Measurements from ENCODE around the gene EGFR. TPM values are rescaled to one million over a fixed set of nuclear protein-coding genes. Genes with fewer than 3 reads are reported as not detected.

The EGFR gene
- total RNA-seq, 1 donor from 2014 or later: not detected

- H3K4me1 Mint-ChIP-seq: no peaks in the 10 kb centered on the region
- no peak for DNase-seq
- no peaks in the 10 kb centered on the region for H3K9me3 Mint-ChIP-seq
- no peak overlapping the region for H3K4me3 Mint-ChIP-seq
- intact Hi-C loops (cut with micrococcal nuclease): no loop called here
- peaks cover 32% of the 10 kb centered on the region for H3K27me3 Mint-ChIP-seq
- no peak overlapping the region for H3K27ac Mint-ChIP-seq
- no peaks in the 10 kb centered on the region for H3K36me3 Mint-ChIP-seq (ENCODE audit: low read depth)
Measured at GRCh38 chr7:55095672-55096071, 76.9 kb downstream of the EGFR start.

DNA sequence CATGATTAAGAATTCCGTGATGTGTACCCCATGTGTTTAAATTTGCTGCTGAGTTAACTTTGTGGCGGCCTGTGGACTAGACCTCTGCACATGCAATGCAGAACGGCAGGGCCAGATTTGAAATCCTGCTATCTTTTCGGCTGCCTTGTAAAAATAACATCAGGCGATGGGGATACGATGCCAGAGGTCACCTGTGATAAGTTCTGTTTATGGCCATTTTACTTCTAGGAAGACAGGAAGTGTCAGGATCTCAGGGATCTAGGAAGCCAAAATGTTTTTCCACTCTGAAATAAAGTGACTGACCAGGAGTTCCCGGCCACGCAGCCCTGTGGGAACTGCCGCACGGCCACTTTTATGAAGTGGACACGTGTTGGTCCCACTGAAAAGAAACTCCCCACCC lies 77.5 kb downstream of the EGFR start:
- H3K27ac Mint-ChIP-seq: no peak overlapping the region
- intact Hi-C loops (cut with micrococcal nuclease): no loop called here
- H3K36me3 Mint-ChIP-seq (ENCODE audit: low read depth): no peaks in the 10 kb centered on the region
- no peak for DNase-seq
- H3K9me3 Mint-ChIP-seq: no peaks in the 10 kb centered on the region
- H3K4me3 Mint-ChIP-seq: no peak overlapping the region
- H3K27me3 Mint-ChIP-seq: peaks cover 30% of the 10 kb centered on the region
- no peaks in the 10 kb centered on the region for H3K4me1 Mint-ChIP-seq

GRCh38 chr7:55097100-55097499 lies 78.3 kb downstream of the EGFR start:
- no peaks in the 10 kb centered on the region for H3K4me1 Mint-ChIP-seq

GRCh38 chr7:55099066-55099820 lies 80.4 kb downstream of the EGFR start:
- no peaks in the 10 kb centered on the region for H3K4me1 Mint-ChIP-seq
- H3K27ac Mint-ChIP-seq: no peak overlapping the region
- H3K4me3 Mint-ChIP-seq: no peak overlapping the region
- intact Hi-C loops (cut with micrococcal nuclease): no loop called here
- DNase-seq: no peak
- no peaks in the 10 kb centered on the region for H3K9me3 Mint-ChIP-seq
- peaks cover 28% of the 10 kb centered on the region for H3K27me3 Mint-ChIP-seq
- H3K36me3 Mint-ChIP-seq (ENCODE audit: low read depth): no peaks in the 10 kb centered on the region

More at GRCh38 chr7:55097100-55097499, 78.3 kb downstream of the EGFR start:
- H3K36me3 Mint-ChIP-seq (ENCODE audit: low read depth): no peaks in the 10 kb centered on the region
- no peak overlapping the region for H3K27ac Mint-ChIP-seq
- intact Hi-C loops (cut with micrococcal nuclease): no loop called here
- no peak overlapping the region for H3K4me3 Mint-ChIP-seq
- no peak for DNase-seq
- H3K27me3 Mint-ChIP-seq: peaks cover 29% of the 10 kb centered on the region
- no peaks in the 10 kb centered on the region for H3K9me3 Mint-ChIP-seq

- peaks cover under 1% of the 10 kb centered on the region for H3K4me1 Mint-ChIP-seq
- peaks cover 34% of the 10 kb centered on the region for H3K27me3 Mint-ChIP-seq
- no peaks in the 10 kb centered on the region for H3K36me3 Mint-ChIP-seq (ENCODE audit: low read depth)
- no peaks in the 10 kb centered on the region for H3K9me3 Mint-ChIP-seq
- no peak overlapping the region for H3K4me3 Mint-ChIP-seq
- H3K27ac Mint-ChIP-seq: no peak overlapping the region
- no peak for DNase-seq
- intact Hi-C loops (cut with micrococcal nuclease): no loop called here
Measured at GRCh38 chr7:55099821-55100543, 81.2 kb downstream of the EGFR start.

DNA sequence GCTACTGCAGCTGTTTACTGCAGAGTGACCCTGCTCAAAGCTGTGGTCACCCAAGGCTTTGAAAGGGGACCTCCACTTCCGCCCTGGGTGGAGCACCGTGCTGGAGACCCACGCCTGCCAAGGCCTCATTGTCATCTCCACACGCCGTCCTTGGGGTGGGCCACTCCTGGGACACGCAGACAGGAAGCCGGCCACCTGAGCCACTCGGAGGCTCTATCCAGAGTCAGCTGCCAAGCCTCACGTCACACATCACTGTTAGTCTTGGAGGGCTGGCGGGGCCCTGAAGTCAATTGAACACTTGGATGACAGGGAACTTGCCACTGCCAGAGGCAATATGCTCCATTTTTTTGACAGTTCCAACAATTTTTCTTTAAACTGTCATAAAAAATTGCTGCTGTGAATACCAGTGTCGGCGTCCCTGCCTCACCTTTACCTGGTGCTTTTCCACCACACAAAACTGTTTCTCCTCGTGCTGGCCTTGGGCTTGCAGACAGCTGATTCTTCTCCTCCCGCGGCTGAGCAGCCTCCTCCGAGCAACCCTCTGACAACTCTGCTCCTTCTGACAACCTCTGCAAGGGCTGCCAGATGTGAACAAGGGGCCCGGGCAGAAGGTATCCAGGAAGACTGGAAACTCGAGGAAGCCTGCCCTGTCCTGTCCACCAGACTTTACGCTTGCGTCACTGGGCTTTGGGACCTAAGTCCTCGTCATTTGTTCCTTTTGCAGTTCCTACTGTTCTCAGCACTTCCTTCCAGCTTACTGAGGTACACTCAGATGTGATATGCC lies 81.9 kb downstream of the EGFR start:
- no peak for DNase-seq
- Mint-ChIP-seq H3K27me3 (peaks cover 33% of the 10 kb centered on the region), H3K4me3 (no peak overlapping the region), H3K4me1 (peaks cover 3% of the 10 kb centered on the region), H3K27ac (no peak overlapping the region), H3K9me3 (no peaks in the 10 kb centered on the region), H3K36me3 (ENCODE audit: low read depth) (no peaks in the 10 kb centered on the region)
- intact Hi-C loops (cut with micrococcal nuclease): no loop called here

GRCh38 chr7:55101359-55101758 lies 82.5 kb downstream of the EGFR start:
- intact Hi-C loops (cut with micrococcal nuclease): no loop called here
- Mint-ChIP-seq H3K27me3 (peaks cover 34% of the 10 kb centered on the region), H3K9me3 (no peaks in the 10 kb centered on the region), H3K36me3 (ENCODE audit: low read depth) (no peaks in the 10 kb centered on the region), H3K27ac (no peak overlapping the region), H3K4me3 (no peak overlapping the region), H3K4me1 (peaks cover 3% of the 10 kb centered on the region)
- no peak for DNase-seq

DNA sequence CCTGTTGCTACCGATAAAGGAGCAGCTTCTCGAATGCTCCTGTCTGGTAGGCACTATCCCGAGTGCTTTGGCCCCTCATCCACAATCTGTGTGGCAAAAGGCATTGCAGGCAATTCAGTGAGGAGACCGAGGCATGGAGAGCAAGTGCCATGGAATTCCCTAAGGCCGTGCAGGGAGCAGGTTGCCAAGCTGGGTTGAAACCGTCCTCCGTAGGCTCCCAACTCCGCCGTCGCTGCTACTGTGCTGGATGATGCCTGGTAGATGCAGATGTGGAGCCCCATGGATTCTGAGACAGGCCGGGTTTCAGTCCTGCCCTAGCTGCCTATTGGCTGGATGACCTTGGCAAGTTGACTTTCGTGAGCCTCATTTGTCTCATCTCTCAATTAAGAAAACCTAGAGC lies 85.3 kb downstream of the EGFR start:
- Mint-ChIP-seq H3K9me3 (no peaks in the 10 kb centered on the region), H3K4me3 (no peak overlapping the region)

DNA sequence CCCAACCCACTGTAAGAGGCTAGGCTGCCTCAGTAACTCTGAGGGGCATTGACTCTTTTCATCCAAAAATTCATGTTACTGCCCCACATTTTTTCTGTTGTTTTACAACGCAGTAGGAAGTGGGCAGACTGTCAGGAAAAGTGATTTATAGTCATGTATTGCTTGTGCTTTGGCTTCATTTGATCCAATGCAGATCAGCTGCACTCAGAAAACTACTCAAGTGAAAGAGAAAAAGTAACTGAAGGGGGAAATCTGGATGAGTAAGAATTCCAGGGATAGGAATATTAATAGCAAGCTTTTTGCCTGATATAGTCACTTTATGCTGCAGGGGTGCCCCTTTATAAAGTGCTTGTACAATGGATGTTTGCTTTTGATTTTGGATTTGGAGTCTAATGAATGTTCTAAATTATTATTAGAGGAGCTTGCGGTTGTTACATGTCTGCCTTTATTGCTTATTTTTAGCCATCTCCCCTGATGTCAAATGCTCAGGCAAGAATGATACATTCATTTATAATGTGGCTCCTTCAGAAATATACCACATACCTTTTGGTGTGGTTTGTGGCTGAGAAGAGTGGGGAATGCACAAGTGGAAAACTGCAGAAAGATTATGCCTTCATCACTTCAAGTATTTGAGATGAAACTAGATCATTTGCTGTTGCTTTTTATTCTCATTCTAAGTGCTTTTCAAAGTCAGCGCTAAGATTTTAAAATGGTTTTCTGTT lies 86.1 kb downstream of the EGFR start:
- Mint-ChIP-seq H3K27me3 (peaks cover 43% of the 10 kb centered on the region), H3K4me3 (no peak overlapping the region), H3K36me3 (ENCODE audit: low read depth) (no peaks in the 10 kb centered on the region), H3K4me1 (peaks cover 3% of the 10 kb centered on the region), H3K9me3 (no peaks in the 10 kb centered on the region), H3K27ac (no peak overlapping the region)
- no peak for DNase-seq
- intact Hi-C loops (cut with micrococcal nuclease): no loop called here

More for the DNA sequence above, 85.3 kb downstream of the EGFR start:
- intact Hi-C loops (cut with micrococcal nuclease): no loop called here
- Mint-ChIP-seq H3K4me1 (peaks cover 3% of the 10 kb centered on the region), H3K27ac (no peak overlapping the region), H3K36me3 (ENCODE audit: low read depth) (no peaks in the 10 kb centered on the region), H3K27me3 (peaks cover 43% of the 10 kb centered on the region)
- DNase-seq: no peak

DNA sequence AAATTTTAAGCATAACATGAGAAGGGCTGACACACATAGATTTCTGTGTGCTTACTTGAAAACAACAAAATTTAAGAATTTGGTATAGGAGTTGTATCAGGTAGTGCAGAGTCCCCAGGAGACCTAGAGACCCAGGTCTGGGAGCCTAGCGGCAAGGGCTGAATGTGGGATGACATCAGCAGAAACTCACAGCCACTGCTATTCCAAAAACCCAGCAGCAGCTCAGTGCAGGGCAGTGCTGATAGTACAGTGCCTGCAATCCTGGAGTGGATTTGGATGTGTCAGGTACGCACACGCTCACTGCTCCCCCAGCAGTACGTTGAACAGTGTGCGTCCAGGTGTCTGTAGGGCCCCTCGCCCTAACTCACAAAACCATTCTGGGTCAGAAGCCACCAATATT lies 87.1 kb downstream of the EGFR start:
- H3K27ac Mint-ChIP-seq: no peak overlapping the region
- H3K9me3 Mint-ChIP-seq: no peaks in the 10 kb centered on the region
- peaks cover 43% of the 10 kb centered on the region for H3K27me3 Mint-ChIP-seq
- no peak overlapping the region for H3K4me3 Mint-ChIP-seq
- DNase-seq: no peak
- H3K36me3 Mint-ChIP-seq (ENCODE audit: low read depth): no peaks in the 10 kb centered on the region
- intact Hi-C loops (cut with micrococcal nuclease): no loop called here
- H3K4me1 Mint-ChIP-seq: peaks cover 3% of the 10 kb centered on the region

- intact Hi-C loops (cut with micrococcal nuclease): no loop called here
- Mint-ChIP-seq H3K27me3 (peaks cover 34% of the 10 kb centered on the region), H3K36me3 (ENCODE audit: low read depth) (no peaks in the 10 kb centered on the region), H3K9me3 (no peaks in the 10 kb centered on the region), H3K27ac (no peak overlapping the region), H3K4me3 (no peak overlapping the region), H3K4me1 (peaks cover 3% of the 10 kb centered on the region)
- DNase-seq: no peak
Measured at GRCh38 chr7:55107946-55108345, 89.1 kb downstream of the EGFR start.

GRCh38 chr7:55108401-55108800 lies 89.6 kb downstream of the EGFR start:
- no peaks in the 10 kb centered on the region for H3K9me3 Mint-ChIP-seq
- no peaks in the 10 kb centered on the region for H3K36me3 Mint-ChIP-seq (ENCODE audit: low read depth)
- H3K4me1 Mint-ChIP-seq: peaks cover 3% of the 10 kb centered on the region
- H3K27ac Mint-ChIP-seq: no peak overlapping the region
- H3K4me3 Mint-ChIP-seq: no peak overlapping the region
- H3K27me3 Mint-ChIP-seq: peaks cover 35% of the 10 kb centered on the region
- DNase-seq: no peak
- intact Hi-C loops (cut with micrococcal nuclease): no loop called here

GRCh38 chr7:55108818-55109217 lies 90.0 kb downstream of the EGFR start:
- Mint-ChIP-seq H3K4me3 (no peak overlapping the region), H3K9me3 (no peaks in the 10 kb centered on the region), H3K4me1 (peaks cover 3% of the 10 kb centered on the region), H3K27ac (no peak overlapping the region), H3K27me3 (peaks cover 32% of the 10 kb centered on the region), H3K36me3 (ENCODE audit: low read depth) (no peaks in the 10 kb centered on the region)
- DNase-seq: no peak
- intact Hi-C loops (cut with micrococcal nuclease): no loop called here

All from activated CD4-positive, alpha-beta T cell treated with anti-CD3 and anti-CD28 coated beads, Interleukin-2, amount 10 ng/mL, durations not matched to agents 24 days and 14 days (primary cell).